ENCODE measurements around the gene VSTM2A.
"Not testable (repeated sequence)": the region's sequence is repeated elsewhere in the genome, so short reads cannot be mapped to it uniquely, and the experiment has no call there.

VSTM2A gene, protein sequence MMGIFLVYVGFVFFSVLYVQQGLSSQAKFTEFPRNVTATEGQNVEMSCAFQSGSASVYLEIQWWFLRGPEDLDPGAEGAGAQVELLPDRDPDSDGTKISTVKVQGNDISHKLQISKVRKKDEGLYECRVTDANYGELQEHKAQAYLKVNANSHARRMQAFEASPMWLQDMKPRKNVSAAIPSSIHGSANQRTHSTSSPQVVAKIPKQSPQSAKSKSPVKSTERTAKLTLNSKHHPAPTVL

DNA sequence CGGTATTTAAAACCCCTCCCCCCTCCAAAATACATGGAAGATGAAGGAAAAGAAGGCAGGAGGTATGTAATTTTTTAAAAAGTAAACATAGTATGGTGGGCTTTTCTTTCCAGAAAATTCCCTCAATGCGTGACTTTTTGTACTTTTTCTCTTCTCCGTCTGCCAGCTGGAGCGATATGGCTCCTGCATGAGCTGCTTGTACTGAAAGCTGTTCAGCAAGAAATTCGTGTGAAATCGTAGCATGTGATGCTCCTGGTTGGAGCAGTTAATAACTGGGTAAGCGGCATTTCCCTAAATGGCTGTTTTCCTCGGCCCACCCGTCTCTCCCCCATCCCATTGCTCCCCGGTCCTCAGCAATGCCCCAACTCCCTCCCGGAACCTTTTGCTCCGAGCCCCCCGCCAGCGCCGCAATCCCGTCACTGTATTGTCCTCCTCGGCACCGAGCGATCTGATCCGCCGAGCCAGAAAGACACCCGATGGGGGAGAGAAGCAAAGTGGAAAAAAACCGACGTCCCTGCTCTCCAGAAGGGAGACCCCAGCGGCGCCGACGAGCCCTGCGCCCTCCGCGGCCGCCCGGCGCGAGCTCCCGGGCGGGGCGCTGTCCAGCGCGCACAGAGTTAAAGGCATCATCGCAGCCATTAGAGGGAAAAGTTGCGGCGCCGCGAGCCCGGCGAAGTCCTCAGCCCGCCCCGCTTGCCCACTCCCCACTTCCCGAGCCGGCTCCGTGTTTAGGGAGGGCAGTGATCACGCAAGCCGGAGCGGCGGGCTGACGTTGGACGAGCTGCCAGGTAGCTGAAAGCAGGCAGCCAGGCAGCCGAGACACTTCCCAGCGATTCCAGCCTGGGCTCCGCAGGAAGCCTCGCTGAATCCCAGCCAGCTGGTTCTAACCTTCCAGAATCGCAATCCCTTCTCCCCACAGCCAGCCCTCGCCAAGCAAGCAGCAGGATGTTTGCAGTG lies at the start of gene VSTM2A:
TSS of gene VSTM2A (plus strand) at position 707 of the 957 bp plus-strand sequence. CDS start 356 bp downstream, outside the sequence.
- peak; percentile 81 for DNase-seq

DNA sequence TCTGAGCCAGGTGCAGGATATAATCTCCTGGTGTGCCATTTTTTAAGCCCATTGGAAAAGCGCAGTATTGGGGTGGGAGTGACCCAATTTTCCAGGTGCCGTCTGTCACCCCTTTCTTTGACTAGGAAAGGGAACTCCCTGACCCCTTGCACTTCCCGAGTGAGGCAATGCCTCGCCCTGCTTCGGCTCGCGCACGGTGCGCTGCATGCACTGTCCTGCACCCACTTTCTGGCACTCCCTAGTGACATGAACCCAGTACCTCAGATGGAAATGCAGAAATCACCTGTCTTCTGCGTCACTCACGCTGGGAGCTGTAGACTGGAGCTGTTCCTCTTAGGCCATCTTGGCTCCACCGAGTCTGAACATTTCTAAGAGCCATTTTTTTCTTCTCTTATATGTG lies 37.6 kb upstream of the VSTM2A start:
- not testable (repeated sequence) for DNase-seq

DNA sequence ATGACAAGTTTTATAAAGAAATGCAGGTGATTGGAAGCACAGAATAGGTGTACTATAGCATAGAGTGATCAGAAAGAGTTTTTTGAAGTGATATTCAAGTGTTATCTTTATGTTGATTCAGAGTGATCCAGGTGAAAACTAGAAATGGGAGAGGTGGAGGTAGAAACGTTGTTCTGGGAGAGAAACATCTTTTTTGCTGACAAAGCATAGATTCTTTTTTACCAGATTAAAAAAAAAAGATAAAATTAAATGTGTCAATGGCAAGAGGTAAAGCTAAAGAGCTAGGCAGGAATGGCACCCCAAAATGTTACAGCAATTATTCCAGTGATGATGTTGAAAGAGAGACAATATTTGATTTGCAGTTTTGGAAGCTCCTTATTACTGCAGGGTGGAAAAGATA lies 12.6 kb upstream of the VSTM2A start:
- no peak for DNase-seq

DNA sequence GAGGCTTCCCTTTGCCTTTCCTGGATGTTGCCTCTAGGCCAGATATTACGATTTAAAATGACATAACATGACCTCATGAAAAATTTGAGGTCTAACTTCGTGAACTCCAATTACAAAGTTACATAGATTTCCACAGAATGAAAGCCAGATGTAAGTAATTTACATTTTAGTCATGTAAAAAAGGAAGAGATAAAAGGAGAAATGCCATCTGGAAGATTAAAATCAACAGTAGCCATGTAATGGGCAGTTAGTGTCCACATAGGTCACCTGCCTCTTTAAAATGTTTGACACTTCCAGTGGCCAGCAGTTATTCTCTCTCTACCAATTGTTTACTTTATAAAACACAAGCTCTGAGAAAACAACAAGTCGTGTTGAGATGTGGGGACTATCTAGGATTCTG lies 4.1 kb upstream of the VSTM2A start:
- no peak for DNase-seq

DNA sequence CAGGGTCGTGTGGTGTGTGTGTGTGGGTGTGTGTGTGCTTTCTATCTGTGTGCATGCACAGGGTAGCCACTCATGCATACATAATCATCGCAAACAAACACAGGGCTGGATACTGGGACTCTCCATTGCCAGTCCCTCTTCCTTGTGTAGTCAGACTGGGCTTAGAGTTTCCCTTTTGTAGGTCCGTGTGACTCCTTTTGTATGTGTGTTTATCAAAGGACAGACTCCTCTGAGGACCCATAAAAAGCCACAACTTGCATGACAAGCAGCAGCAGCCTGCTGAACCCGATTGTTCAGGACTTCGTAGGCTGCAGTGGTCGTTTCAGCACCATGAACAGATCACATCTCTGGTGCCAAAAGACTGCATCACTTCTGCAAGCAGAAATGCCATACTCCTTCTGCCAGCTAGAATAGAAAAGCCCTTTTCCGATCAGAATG lies 895 bp downstream of the VSTM2A start:
- peak; percentile 58 for DNase-seq

DNA sequence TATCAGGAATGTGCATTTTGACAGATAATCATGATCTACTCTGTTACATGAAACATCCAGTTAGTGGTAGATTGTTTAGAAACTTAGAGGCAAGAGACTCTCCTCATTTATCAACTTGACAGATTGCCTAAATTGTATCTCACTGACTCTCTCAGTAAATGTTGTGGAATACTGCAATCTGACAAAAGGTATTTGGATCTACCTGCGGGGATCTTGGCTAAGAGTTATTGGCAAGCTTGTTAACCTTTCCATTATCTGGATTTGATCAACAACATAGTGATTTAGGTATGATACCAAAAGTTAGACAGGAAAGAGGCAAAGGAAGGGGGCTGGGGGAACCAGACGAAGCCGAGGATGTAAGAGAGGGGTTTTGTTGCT lies 2.0 kb downstream of the VSTM2A start:
- no peak for DNase-seq

DNA sequence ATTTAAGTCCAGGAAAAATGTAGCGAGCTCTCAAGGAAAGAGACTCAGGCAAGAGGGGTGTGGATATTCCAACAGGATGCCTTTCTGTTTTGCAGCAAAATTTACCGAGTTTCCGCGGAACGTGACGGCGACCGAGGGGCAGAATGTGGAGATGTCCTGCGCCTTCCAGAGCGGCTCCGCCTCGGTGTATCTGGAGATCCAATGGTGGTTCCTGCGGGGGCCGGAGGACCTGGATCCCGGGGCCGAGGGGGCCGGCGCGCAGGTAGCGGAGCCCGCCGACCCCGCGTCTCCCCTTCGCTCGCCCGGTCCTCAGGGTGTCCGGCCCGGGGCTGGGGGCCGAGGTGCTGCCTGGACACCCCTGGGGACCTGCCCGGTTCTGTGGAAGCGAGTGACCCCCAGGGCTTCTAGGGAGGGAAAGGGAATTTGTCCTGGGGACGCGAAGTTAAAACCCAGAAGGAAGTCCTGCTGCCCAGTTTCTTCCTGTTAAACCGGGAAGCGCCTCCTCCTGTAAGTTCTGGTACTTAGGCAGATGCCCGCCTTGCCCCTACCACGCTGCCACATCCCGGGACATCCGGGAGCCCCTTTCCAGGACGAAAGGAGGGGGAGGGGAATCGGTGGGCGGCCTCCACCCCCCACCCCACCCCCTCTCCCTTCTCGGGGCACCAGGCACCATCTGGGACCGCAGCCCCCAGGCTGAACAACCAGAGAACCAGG lies 2.5 kb downstream of the VSTM2A start:
- no peak for DNase-seq

DNA sequence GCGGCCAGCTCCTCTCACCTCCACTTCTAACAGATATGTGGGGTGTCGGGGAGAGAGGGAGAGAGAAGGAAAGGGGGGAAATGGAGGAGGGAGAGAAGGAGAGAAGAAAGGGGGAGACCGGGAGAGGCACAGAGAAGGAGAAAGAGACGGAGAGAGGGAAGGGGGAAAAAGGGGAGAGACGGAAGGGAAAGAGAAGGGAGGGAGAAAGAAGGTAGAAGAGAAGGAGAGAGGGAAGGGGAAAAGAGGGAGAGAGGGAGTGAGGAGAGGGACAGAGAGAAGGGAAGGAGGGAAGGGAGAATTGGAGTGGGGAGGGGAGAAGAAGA lies 3.0 kb downstream of the VSTM2A start:
- DNase-seq: no peak

DNA sequence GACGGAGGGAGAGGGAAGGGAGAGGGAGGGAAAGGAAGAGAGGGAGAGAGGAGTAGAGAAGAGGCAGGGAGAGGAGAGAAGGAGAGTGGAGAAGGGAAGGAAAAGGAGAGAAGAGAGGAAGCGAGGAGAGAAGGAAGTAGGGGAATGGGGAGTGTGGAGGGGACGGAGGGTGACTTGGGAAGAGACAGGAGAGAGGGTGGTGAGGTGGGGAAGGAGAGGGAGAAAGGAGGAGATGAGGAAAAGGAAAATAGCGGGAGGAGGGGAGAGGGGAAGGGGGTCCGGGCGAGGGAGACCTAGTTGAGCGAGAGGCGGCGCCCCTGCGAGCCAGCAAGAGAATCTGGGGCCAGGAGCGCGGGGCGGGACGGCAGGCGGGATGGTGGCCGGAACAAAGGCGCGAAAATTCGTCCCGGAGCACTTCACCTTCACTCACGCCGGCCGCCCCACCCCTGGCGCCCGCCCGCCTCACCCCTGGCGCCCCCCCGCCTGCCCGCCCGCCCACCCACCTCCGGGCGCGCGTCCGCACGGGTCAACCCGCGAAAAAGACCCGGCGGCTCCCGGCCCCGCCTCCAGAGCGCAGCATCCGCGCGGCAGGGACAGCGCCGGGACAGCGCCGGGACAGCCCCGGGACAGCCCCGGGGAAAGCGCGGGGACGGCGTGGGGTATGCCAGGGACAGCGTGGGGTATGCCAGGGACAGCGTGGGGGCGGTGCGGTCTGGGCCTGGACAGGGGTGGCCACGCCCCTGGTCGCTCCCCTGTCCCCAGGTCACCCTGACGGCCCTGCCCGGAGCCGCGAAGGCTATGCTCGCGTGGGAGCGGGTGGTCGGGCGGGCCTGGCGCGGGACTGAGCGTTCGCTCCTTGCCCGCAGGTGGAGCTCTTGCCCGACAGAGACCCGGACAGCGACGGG lies 4.2 kb downstream of the VSTM2A start:
- DNase-seq: peak; percentile 31

DNA sequence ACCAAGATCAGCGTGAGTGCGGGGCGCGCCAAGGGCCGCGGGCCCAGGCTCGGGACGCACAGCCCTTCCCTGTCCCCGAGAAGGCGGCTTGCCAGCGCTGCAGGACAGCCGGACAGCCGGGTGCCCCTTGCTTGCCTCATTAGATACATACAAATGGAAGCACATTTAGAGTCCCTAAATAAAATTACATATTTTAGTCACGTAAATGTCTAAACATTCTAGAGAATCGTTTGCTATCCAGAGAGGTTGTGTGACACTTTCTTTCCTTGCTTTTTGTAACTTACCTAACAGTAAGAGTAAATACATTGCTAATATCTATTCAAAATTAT lies 4.8 kb downstream of the VSTM2A start:
- no peak for DNase-seq

DNA sequence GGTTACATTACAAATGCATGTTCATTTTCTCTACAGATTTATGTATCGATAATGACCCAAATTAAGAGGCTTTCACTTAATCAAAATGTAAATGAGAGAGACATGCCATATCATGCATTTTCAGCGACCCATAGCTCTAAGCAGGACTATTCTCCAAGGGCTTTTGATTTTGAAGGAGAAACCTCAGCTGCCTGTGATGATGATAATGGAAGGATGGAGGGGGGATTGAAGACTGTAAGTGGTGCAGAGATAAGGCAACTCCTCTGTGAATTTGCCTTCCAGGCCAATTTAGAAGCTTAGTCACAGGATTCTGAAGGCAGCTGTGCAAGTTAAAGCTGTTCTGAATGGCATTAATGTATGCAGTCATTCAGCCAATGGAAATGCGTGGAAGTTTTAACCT lies 8.3 kb downstream of the VSTM2A start:
- DNase-seq: no peak

DNA sequence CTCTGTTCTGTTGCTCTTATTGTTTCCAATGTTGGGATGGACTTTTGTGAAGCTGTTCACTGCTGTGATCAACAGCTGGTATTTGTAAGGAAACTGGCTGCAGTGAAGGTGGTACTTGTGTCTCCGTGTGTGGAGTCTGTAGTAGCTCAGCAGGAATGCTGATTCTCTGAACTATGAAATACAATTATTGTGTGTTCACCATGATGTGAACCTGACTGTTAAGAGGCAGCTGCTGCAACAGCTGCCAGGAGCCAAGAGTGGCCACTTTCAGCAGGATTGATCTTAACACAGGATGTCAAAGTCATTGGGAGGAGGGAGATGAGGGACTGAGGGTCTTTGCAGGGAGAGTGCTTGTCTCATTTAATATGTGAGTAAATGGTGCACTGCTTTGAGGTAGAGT lies 13.9 kb downstream of the VSTM2A start:
- DNase-seq: peak; percentile 22

DNA sequence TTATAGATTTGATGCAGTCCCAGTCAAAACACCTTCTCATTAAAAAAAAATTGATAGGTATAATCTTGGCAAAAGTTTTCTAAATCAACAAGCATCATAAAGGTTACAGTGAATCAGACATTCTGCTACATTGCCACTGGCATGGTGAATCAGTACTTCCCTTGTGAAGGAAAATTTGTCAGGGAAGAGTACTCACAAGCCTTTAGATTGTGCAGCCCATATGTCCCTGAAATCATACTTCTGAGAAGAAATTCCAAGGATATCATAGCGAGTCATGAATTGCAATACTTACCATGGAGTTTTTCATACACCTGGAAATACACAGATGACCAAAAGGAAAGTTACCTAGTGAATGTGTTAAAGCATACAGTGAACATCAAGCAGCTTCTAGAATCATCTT lies 17.2 kb downstream of the VSTM2A start:
- no peak for DNase-seq

DNA sequence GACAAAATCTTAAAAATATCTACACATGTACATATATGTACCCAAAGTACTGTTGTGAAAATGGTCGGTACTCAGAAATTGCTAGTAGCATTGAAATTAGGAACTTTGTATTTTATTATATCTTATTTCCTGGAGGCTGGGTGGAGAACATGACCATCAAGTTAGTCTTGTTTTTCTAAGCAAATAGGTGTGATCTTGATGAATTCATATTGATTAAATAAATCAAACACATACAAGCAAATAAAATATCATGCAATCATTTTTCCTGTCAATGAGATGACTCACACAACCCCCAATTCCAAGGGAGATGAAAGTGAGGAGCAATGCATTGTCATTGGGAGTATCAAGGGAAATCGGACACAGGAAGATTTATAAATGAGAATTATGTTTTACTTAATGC lies 18.0 kb downstream of the VSTM2A start:
- DNase-seq: no peak

DNA sequence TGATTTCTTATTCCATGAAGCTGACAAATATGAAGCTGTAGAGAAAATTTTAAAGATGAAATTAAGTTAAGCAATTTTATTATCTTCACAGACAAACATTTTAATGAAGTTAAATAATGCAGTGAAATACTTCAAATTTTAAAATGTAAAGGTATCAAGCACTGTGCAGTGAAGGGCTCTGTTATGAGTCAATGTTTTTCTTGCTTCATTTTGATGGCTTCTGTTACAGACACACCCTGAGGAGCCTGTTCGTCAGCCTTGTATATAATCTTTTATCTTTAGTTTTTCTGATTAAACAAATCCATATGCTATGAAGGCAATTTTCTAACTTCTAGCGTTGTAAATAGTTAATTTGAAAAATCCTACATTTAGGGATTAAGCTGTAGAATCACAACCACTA lies 18.5 kb downstream of the VSTM2A start:
- no peak for DNase-seq

DNA sequence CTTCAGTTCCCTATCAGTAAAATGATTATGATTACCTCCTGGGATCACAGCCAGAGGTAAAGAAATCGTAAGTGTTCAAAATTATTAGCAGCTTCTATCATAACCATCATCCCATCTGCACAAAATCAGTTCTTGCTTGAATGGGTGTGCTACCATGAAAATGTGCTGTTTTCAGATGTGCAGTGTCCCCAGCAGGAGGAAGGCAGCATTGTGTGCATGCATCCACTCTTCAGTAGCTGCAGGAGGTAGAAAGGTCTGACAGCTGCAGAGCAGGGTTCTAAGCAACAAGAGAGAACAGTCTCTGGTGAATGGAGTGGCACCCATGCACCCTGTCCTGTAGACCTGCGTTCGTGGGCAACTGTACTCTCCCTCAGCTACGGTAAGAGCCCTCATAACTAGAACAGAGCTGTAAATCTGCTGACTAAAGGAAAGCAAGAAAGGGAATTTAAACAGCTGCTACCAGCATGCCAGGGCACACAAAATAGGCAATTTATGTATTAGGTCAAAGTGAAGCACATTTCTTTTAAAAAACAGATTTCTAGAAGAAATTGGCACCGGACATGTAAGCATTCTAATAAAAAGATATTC lies 21.2 kb downstream of the VSTM2A start:
- DNase-seq: peak; percentile 9

DNA sequence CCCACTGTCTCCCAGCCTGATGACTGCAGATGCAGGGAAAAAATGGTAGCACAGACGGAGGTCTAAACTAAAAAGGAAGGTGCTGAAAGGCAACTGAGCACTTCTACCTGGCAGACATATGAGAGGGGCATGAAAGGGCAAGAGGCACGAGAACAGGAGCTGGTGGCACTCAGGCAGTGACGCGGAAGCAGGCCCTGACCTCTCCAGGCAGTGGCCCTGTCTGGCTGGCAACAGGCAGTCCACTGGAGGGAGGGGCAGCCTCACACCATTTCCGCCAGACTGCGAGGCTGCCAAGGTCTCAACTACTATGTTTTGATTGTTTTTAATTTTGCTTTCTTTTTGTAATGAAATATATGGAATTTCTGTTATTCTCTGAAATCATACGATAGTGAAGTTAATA lies 23.3 kb downstream of the VSTM2A start:
- DNase-seq: no peak

DNA sequence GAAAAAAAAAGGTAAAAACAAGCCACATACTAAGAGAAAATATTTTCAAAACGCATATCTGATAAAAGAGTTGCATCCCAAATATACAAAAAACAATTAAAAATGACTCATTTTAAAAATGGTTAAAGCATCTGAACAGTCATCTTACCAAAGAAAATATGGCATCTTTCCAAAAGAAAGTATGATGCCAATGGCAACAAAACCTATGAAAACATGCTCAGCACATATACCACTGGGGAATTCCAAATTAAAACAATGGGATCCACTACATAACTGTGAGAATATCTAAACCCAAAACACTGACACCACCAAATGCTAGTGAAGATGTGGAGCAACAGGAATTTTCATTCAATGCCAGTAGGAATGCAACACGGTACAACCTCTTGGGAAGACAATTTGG lies 39.3 kb downstream of the VSTM2A start:
- no peak for DNase-seq

DNA sequence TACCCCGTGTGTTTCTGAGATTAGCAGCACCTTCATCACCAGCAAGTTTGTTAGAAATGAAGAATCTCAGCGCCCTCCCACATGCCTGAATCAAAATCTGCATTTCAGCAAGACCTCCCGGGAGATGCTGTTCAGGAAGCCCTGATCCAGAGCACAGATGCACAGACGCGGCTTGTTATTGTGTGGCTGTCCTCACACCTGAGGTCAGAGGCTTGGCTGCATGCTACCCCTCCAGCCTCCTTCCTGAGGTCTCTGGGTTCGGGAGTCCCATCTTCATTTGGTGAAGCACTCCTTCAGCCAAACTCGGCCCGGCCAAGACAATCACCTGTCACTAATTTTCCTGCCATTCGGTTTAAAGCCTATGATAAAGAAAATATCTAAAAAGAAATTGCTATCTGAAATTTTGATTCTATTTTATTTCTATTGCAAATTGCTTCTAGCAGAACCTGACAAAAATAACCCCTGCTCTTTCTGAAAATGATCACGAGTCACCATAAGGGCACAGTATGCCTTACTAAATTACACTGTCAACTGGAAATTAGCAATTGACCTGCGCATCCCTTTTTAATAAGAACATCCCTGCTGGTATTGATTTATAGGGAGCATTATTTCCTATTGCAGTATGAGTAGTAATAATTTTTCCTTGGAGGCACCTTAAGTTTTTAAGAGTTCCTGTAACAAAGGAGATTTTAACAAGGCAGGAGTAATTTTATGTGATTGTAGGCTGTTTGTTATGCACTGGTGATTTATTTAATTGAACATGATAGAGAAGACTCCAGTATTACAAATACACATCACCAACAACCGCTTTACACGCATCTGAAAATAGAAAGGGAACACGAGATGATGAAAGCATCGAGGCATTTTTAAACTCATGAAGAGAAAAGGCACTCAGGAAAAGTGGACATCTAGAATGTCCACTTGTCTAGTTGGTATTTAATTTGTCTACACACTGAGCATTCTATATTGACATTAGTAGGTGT lies 49.5 kb downstream of the VSTM2A start:
- DNase-seq: no peak

DNA sequence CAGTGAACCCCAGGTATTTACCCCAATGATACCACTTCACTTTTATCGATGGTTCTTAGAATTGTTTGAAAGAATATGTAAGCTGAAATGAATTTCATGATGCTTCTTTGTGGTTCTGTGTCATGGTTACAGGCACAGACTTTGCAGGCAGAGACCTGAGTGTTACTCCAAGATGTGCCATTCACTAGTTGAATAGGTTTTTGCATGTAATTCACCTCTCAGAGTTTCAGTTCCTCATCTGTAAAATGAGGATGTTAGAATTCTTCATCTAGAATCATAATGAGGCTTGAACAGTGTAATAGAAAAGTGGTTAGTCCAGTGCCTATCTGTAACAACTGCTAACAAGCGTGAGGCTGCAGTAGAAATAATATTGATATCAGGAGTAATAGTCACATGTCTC lies 54.6 kb downstream of the VSTM2A start:
- no peak for DNase-seq

DNA sequence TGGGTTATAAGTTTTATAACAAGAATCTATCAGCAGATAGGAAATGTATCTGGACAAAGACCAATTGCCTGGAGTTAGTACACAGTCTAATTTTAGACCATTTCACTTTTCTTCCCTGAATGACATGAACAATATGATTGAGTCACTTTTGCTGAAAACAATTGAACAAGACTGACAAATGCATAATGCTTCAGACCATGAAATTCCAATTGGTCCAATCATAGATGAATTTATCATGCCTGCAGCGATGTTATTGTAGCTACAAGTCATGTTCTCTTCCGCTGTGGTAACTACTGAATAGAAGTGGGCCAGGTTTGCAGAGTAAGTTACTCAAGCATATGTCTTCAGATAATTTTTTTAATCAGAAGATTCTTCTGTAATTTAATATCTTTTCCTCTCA lies 73.4 kb downstream of the VSTM2A start:
- DNase-seq: no peak
